Ovary (tissue), 9 donors: ENCODE results near the gene COL23A1. TPM values are rescaled to one million over a fixed set of nuclear protein-coding genes. Genes with fewer than 3 reads are reported as not detected.

ENCODE experiments used
- DNase-seq, 5 donors: peaks; one replicate each; pipeline ENCODE4 v3.0.0-alpha.2; 2019 to 2020
- H3K27ac ChIP-seq, 2 donors: fragments of 200-600 bp; one replicate each; pipeline versions ENCODE4 v1.5.1 to v1.8.0; 2019 to 2022
- H3K27me3 ChIP-seq: fragments of 200-600 bp; one replicate; pipeline ENCODE4 v1.8.0; 2022
- H3K36me3 ChIP-seq: fragments of 200-600 bp; sonication (generic); one replicate; pipeline ENCODE4 v1.5.1; 2019
- H3K4me1 ChIP-seq: one replicate; pipeline ENCODE4 v1.8.1; 2013; ENCODE audit warnings: mild to moderate bottlenecking, moderate library complexity; ENCODE audit not compliant: insufficient read depth
- H3K4me3 ChIP-seq: fragments of 200-600 bp; sonication (generic); one replicate; pipeline ENCODE4 v1.5.1; 2017
- H3K9me3 ChIP-seq, 2 donors: fragments of 200-600 bp in 1 of 2; sonication (generic) in 1 of 2; one replicate each; pipeline versions ENCODE4 v1.5.1 to v1.8.1; 2013 to 2019; ENCODE audit warnings: mild to moderate bottlenecking in 1 of 2, moderate library complexity in 1 of 2
- EP300 ChIP-seq: sonication (generic); formaldehyde crosslinking; IDR thresholded peaks from one replicate; pipeline ENCODE4 v1.6.1; 2017; ENCODE audit warnings: antibody characterized with exemption
- POLR2A ChIP-seq: fragments of 450-650 bp; IDR thresholded peaks from one replicate; pipeline ENCODE4 v1.6.1; 2017; ENCODE audit warnings: antibody characterized with exemption, mild to moderate bottlenecking, moderate library complexity
- whole genome bisulfite sequencing, 3 donors: extraction: QIAGEN DNeasy Blood & Tissue Kit in 1 of 3; methylation state at CpG; one replicate each; pipeline versions ENCODE4 v1.1.5 to v1.1.7; 2013 to 2017; 5-methylcytosine and 5-hydroxymethylcytosine counted together
- intact Hi-C, 4 donors: fragments of 100-400 bp; cut with DNase I; formaldehyde crosslinking; loops; one replicate each; pipeline versions ENCODE4 v1.11.0 to v1.15.1; 2022 to 2023
- polyA plus RNA-seq, 2 donors: library from polyadenylated mRNA; stranded (reverse); fragments of 200-250 nt in 1 of 2; fragments of 350-450 nt in 1 of 2; fragmentation: Illumina TruSeq in 1 of 2; extraction: RNeasy Lipid Tissue Mini Kit (QIAGEN cat#74804) in 1 of 2; gene quantifications; one replicate each; pipeline ENCODE4 v1.2.3, GENCODE V29; 2013 to 2014
- total RNA-seq, 7 donors: library from RNA; depleted of rRNA in 2 of 7; stranded (reverse); fragments of >200 nt in 2 of 7; fragmentation: NEBNext Ultra II Directional in 3 of 7; extraction: Animal tissue kit (Norgen Biotek cat#: 25700) in 3 of 7; gene quantifications; one replicate each; pipeline versions ENCODE4 v1.1.0 to v1.2.4, GENCODE V29; 2016 to 2023
- TF ChIP-seq, protein P1 (sequence below), 3 donors: fragments of 450-650 bp in 2 of 3; fragments of 200-600 bp in 1 of 3; IDR thresholded peaks; one replicate each; pipeline versions ENCODE4 v1.5.1 to v1.8.0; 2016 to 2022; ENCODE audit warnings: antibody characterized with exemption in 3 of 3, mild to moderate bottlenecking in 1 of 3
- donor health status: DM: no; HTN: no; CAD: no; lungs with moderate emphysema.
- donor health status: DM: no; HTN: no; CAD: no.
- donor health status: Bipolar disorder and iron deficiency.
- donor health status: DM: yes; HTN: yes; CAD: no.
- donor health status: DM: no; HTN: no; CAD: no.
- donor health status: DM: yes; HTN: yes; CAD: no.

The COL23A1 gene
- total and polyA plus RNA-seq, 9 donors: 0.13 to 0.92 (median 0.39) TPM; not detected in 1

DNA sequence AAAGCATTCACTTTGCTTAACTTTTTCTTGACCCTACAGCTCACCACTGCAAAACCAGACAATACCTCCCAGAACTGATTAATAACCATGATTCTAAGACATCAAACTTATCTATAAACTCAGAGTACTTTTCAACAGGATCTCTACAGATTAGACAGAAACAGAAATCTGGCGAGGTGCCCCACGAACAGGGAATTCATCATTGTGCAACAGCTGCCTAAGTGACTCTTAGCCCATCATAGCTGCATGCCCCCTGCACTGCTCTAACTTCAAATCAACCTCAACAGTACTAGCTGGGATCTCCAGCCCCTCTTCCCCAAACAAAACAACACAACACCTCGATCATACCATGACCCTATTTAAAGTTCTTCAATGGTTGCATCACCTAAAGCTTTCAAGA is 16.1 kb upstream of the COL23A1 start:
- Histone ChIP-seq H3K9me3 (no peaks in the 10 kb centered on the region), H3K27ac (no peak overlapping the region), H3K27me3 (no peaks in the 10 kb centered on the region), H3K36me3 (no peaks in the 10 kb centered on the region), H3K4me3 (no peak overlapping the region), H3K4me1 (no peaks in the 10 kb centered on the region)
- no peak for DNase-seq
- WGBS, 3 donors: 86 to 91% (median 87%) methylated on average over 3 of the region's 3 CpGs
- TF ChIP-seq EP300 (no peak), POLR2A (no peak)
- TF ChIP-seq, protein P1, sequence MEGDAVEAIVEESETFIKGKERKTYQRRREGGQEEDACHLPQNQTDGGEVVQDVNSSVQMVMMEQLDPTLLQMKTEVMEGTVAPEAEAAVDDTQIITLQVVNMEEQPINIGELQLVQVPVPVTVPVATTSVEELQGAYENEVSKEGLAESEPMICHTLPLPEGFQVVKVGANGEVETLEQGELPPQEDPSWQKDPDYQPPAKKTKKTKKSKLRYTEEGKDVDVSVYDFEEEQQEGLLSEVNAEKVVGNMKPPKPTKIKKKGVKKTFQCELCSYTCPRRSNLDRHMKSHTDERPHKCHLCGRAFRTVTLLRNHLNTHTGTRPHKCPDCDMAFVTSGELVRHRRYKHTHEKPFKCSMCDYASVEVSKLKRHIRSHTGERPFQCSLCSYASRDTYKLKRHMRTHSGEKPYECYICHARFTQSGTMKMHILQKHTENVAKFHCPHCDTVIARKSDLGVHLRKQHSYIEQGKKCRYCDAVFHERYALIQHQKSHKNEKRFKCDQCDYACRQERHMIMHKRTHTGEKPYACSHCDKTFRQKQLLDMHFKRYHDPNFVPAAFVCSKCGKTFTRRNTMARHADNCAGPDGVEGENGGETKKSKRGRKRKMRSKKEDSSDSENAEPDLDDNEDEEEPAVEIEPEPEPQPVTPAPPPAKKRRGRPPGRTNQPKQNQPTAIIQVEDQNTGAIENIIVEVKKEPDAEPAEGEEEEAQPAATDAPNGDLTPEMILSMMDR (IDR thresholded peaks at IDR 0.05): no peak
- intact Hi-C loops: no loop called here

- intact Hi-C loops: no loop called here
- Histone ChIP-seq H3K4me3 (no peak overlapping the region), H3K36me3 (no peaks in the 10 kb centered on the region), H3K27ac (no peak overlapping the region), H3K4me1 (no peaks in the 10 kb centered on the region), H3K27me3 (no peaks in the 10 kb centered on the region), H3K9me3 (no peaks in the 10 kb centered on the region)
- no peak for DNase-seq
- TF ChIP-seq, protein P1 (IDR thresholded peaks at IDR 0.05): no peak
- no peak for TF ChIP-seq EP300
- no peak for TF ChIP-seq POLR2A
- 73 to 78% (median 76%) methylated on average over 3 of the region's 3 CpGs for WGBS, 3 donors
Observed at GRCh38 chr5:178605788-178606187, 15.6 kb upstream of the COL23A1 start.

DNA sequence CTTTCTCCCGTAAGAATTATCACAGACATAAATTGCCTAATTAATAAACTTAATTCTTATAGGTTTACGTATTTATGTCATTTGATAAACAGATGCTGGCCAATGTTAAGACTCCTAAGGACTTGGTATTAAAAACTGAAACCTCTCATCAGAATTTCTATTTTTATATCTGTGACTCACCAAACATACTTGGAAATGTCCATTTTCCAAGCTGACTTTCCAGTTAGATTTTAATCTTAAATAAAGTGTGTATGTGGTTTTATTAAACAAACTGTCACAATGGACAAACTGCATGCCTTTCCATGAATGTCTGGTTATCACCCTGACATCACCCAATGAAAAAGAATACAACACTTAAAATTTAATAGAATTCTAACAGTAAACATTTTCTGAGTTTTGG is 12.6 kb upstream of the COL23A1 start:
- Histone ChIP-seq H3K9me3 (no peaks in the 10 kb centered on the region), H3K27ac (no peak overlapping the region), H3K4me3 (no peak overlapping the region), H3K27me3 (no peaks in the 10 kb centered on the region), H3K4me1 (no peaks in the 10 kb centered on the region), H3K36me3 (no peaks in the 10 kb centered on the region)
- 88 to 91% (median 89%) methylated on average over 2 of the region's 2 CpGs for WGBS, 3 donors
- TF ChIP-seq, protein P1 (IDR thresholded peaks at IDR 0.05): no peak
- TF ChIP-seq POLR2A (no peak), EP300 (no peak)
- no peak for DNase-seq
- intact Hi-C loops: no loop called here

DNA sequence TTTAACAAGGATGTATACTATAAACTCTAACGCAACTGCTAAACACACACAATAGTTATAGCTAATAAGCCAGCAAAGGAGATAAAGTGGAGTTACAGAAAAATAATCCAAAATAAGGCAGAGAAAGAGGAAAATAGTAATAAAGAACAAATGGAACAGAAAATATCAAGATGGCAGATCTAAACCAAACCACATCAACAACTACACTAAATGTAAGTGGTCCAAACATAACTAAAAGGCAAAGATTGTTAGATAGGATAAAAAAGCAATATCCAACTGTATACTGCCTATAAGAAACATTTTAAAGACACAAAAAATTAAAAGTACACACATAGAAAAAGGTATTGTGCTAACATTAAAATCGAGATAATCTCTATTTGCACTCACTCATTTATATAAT is 5.6 kb upstream of the COL23A1 start:
- intact Hi-C loops: no loop called here
- no peaks in the 10 kb centered on the region for H3K27me3 ChIP-seq
- H3K27ac ChIP-seq: no peak overlapping the region
- H3K9me3 ChIP-seq: no peaks in the 10 kb centered on the region
- H3K36me3 ChIP-seq: no peaks in the 10 kb centered on the region
- no peaks in the 10 kb centered on the region for H3K4me1 ChIP-seq
- WGBS, 3 donors: 48 to 98% (median 95%) methylated on average over 2 of the region's 2 CpGs
- no peak overlapping the region for H3K4me3 ChIP-seq
- TF ChIP-seq POLR2A (no peak), EP300 (no peak)
- TF ChIP-seq, protein P1 (IDR thresholded peaks at IDR 0.05): no peak
- no peak for DNase-seq

- Histone ChIP-seq H3K27ac (no peak overlapping the region), H3K4me3 (no peak overlapping the region), H3K36me3 (no peaks in the 10 kb centered on the region), H3K4me1 (no peaks in the 10 kb centered on the region), H3K9me3 (no peaks in the 10 kb centered on the region), H3K27me3 (no peaks in the 10 kb centered on the region)
- DNase-seq: no peak
- TF ChIP-seq, protein P1 (IDR thresholded peaks at IDR 0.05): no peak
- TF ChIP-seq POLR2A (no peak), EP300 (no peak)
- intact Hi-C loops: no loop called here
Observed at GRCh38 chr5:178595150-178595549, 5.0 kb upstream of the COL23A1 start.
